HepG2 (cell line): ENCODE data around the gene BUD23. TPM values are rescaled to one million over a fixed set of nuclear protein-coding genes. Genes with fewer than 3 reads are reported as not detected.

Experiments
- ATAC-seq: fragments of 200-7000 bp; cut with Tn5 transposase; 3 replicates; pipeline ENCODE4 v1.9.1; 2020; ENCODE audit warnings: mild to moderate bottlenecking, moderate library complexity
- BruUV-seq: library from RNA; stranded (reverse); fragments of 400-500 nt; replicated peaks from 2 replicates; lab custom pipeline; 2021; lab: Mats Ljungman, UMichigan
- CTCF ChIA-PET: fragments of 300-600 bp; formaldehyde crosslinking; extraction: SDS; loops from one replicate; lab custom pipeline; 2021; ENCODE audit warnings: low total read pairs, inconsistent platforms, low intra/inter-chr PET ratio; lab: Yijun Ruan, JAX
- POLR2A ChIA-PET: fragments of 350-600 bp; sonication (Branson Sonifier 250); formaldehyde crosslinking; loops from one replicate; lab custom pipeline; 2020; ENCODE audit warnings: antibody characterized with exemption, inconsistent platforms; lab: Yijun Ruan, JAX
- DNase-seq: peaks from one replicate; pipeline ENCODE4 v3.0.0-alpha.2; 2015; ENCODE audit warnings: low spot score
- FAIRE-seq: peaks from 3 replicates; lab custom pipeline; 2011; peaks lifted over from hg19 to GRCh38; lab: Jason Lieb, UNC
- H2AFZ ChIP-seq: one replicate; pipeline ENCODE4 v1.6.1; 2011; ENCODE audit warnings: low read length, inconsistent platforms
- H3K27ac ChIP-seq: fragments of 300-600 bp; 3 replicates; pipeline ENCODE4 v1.8.0; 2011; ENCODE audit warnings: mixed run types, mild to moderate bottlenecking, mixed read lengths, low read length, inconsistent platforms; ENCODE audit not compliant: insufficient read depth; ENCODE audit errors: extremely low read length
- H3K27me3 ChIP-seq, 2 experiments: fragments of 200-600 bp in 1 of 2; 2 replicates in 1 of 2; 3 replicates in 1 of 2; pipeline versions ENCODE4 v1.6.0 to v1.8.0; 2011; ENCODE audit warnings: low read length in 2 of 2, mild to moderate bottlenecking in 2 of 2, moderate library complexity in 2 of 2, inconsistent platforms in 1 of 2; ENCODE audit not compliant: insufficient read depth in 2 of 2, control insufficient read depth in 1 of 2
- H3K36me3 ChIP-seq, 2 experiments: fragments of 200-600 bp in 1 of 2; replicated peaks in 1 of 2; 2 replicates in 1 of 2; 3 replicates in 1 of 2; pipeline versions ENCODE4 v1.5.1 to v1.8.0; 2011; ENCODE audit warnings: low read length in 2 of 2, inconsistent platforms in 1 of 2; ENCODE audit not compliant: insufficient read depth in 2 of 2, control insufficient read depth in 1 of 2
- H3K4me1 ChIP-seq: 2 replicates; pipeline ENCODE4 v1.5.1; 2012; ENCODE audit warnings: low read length, inconsistent platforms; ENCODE audit not compliant: insufficient read depth
- H3K4me2 ChIP-seq: 2 replicates; pipeline ENCODE4 v1.6.0; 2011; ENCODE audit warnings: low read depth, low read length, inconsistent platforms
- H3K4me3 ChIP-seq, 3 experiments: fragments of 200-600 bp in 1 of 3; sonication (generic), shearing (Covaris generic) in 1 of 3; replicated peaks in 1 of 3; 2 replicates each; pipeline ENCODE4 v1.5.1; 2011 to 2016; ENCODE audit warnings: low read length in 3 of 3, inconsistent platforms in 2 of 3, low read depth in 2 of 3, mild to moderate bottlenecking in 2 of 3, control low read depth in 1 of 3, mixed read lengths in 1 of 3; ENCODE audit not compliant: insufficient read depth in 1 of 3
- H3K79me2 ChIP-seq: one replicate; pipeline ENCODE4 v1.6.1; 2011; ENCODE audit warnings: low read length, inconsistent platforms; ENCODE audit not compliant: insufficient read depth
- H3K9ac ChIP-seq: 2 replicates; pipeline ENCODE4 v1.6.0; 2011; ENCODE audit warnings: mild to moderate bottlenecking, low read depth, low read length, inconsistent platforms; ENCODE audit not compliant: insufficient read depth
- H3K9me3 ChIP-seq: 2 replicates; pipeline ENCODE4 v1.5.1; 2012; ENCODE audit warnings: mild to moderate bottlenecking, low read length
- H4K20me1 ChIP-seq: 2 replicates; pipeline ENCODE4 v1.6.0; 2011; ENCODE audit warnings: inconsistent platforms, mild to moderate bottlenecking, low read length, moderate library complexity; ENCODE audit not compliant: insufficient read depth
- ATF7-NPFF ChIP-seq: sonication (generic); formaldehyde crosslinking; IDR thresholded peaks from 2 replicates; pipeline ENCODE4 v1.8.1; 2023; ENCODE audit warnings: mild to moderate bottlenecking, low read depth, missing genetic modification reagents, moderate library complexity
- BRCA1 ChIP-seq: sonication (generic); formaldehyde crosslinking; IDR thresholded peaks from 2 replicates; pipeline ENCODE4 v1.4.0; 2020; ENCODE audit warnings: missing genetic modification reagents
- KLF15 ChIP-seq: sonication (generic); formaldehyde crosslinking; IDR thresholded peaks from 2 replicates; pipeline ENCODE4 v1.8.1; 2023; ENCODE audit warnings: borderline replicate concordance, mild to moderate bottlenecking, inconsistent platforms, missing genetic modification reagents, mixed read lengths
- SAP130 ChIP-seq: IDR thresholded peaks from 2 replicates; pipeline ENCODE4 v1.6.1; 2016; ENCODE audit warnings: low read depth
- SETDB1 ChIP-seq: sonication (generic); formaldehyde crosslinking; IDR thresholded peaks from 2 replicates; pipeline ENCODE4 v1.5.1; 2020; ENCODE audit warnings: missing genetic modification reagents, mild to moderate bottlenecking, borderline replicate concordance
- SNAPC5 ChIP-seq: sonication (generic); formaldehyde crosslinking; IDR thresholded peaks from 2 replicates; pipeline ENCODE4 v1.8.1; 2023; ENCODE audit warnings: mild to moderate bottlenecking, missing genetic modification reagents, borderline replicate concordance
- TMF1 ChIP-seq: sonication (generic); formaldehyde crosslinking; IDR thresholded peaks from 2 replicates; pipeline ENCODE4 v1.8.1; 2022; ENCODE audit warnings: low read depth, missing genetic modification reagents
- TRIM22 ChIP-seq: fragments of 450-650 bp; IDR thresholded peaks from 2 replicates; pipeline ENCODE4 v1.6.1; 2017
- ZNF263 ChIP-seq: sonication (generic); formaldehyde crosslinking; IDR thresholded peaks from 2 replicates; pipeline ENCODE4 v1.4.0; 2020; ENCODE audit warnings: missing genetic modification reagents
- ZNF30 ChIP-seq: sonication (generic); formaldehyde crosslinking; IDR thresholded peaks from 2 replicates; pipeline ENCODE4 v1.5.0; 2020; ENCODE audit warnings: mild to moderate bottlenecking, missing genetic modification reagents
- ZNF414 ChIP-seq: sonication (generic); formaldehyde crosslinking; IDR thresholded peaks from 2 replicates; pipeline ENCODE4 v1.5.0; 2020; ENCODE audit warnings: missing genetic modification reagents
- ZNF484 ChIP-seq: sonication (generic); formaldehyde crosslinking; IDR thresholded peaks from 2 replicates; pipeline ENCODE4 v1.5.1; 2020; ENCODE audit warnings: mild to moderate bottlenecking, low read depth, missing genetic modification reagents, borderline replicate concordance
- WGBS: methylation state at CpG from one replicate; pipeline ENCODE4 v1.1.6; 2017; ENCODE audit warnings: low lambda C conversion rate; 5-methylcytosine and 5-hydroxymethylcytosine counted together
- in situ Hi-C: cut with HindIII; loops from 2 replicates; pipeline ENCODE4 v1.10.0; 2017; ENCODE audit warnings: low pct_unique_long_range_greater_than_20kb; ENCODE audit not compliant: extremely low pct_ligation_motif_present
- intact Hi-C: fragments of 100-400 bp; cut with micrococcal nuclease; formaldehyde crosslinking; loops from one replicate; pipeline ENCODE4 v1.10.0; 2022; ENCODE audit not compliant: unreplicated experiment
- polyA plus RNA-seq, 8 experiments: library from polyadenylated mRNA; depleted of rRNA in 3 of 8; stranded (reverse) in 7 of 8; unstranded in 1 of 8; fragments of >200 nt; fragmentation: Illumina TruSeq in 4 of 8; extraction: Trizol in 4 of 8; gene quantifications; 2 replicates each; pipeline versions ENCODE4 v1.2.1 to v1.2.3, GENCODE V29; 2011 to 2016; ENCODE audit warnings: low read depth in 4 of 8, missing spikeins in 1 of 8, mixed read lengths in 1 of 8; ENCODE audit not compliant: insufficient read depth in 1 of 8
- total RNA-seq, 5 experiments: library from RNA; depleted of rRNA; stranded (reverse); fragments of >200 nt; fragmentation: Illumina TruSeq; extraction: Trizol; gene quantifications; 2 replicates each; pipeline ENCODE4 v1.2.3, GENCODE V29; 2016; ENCODE audit warnings: low read depth in 1 of 5

BUD23 gene
- total and polyA plus RNA-seq, 2 of the 13 experiments (the other 11 are each of a cell fraction or from before 2014, with no cell fraction given) = 47.5 to 54.5 TPM

GRCh38 chr7:73722785-73723184 lies 39.4 kb downstream of the BUD23 start:
- no peaks in the 10 kb centered on the region for H3K79me2 ChIP-seq
- 0 out of 2 replicates have a peak, but pooled peaks have one; percentile 61 for TF ChIP-seq ZNF263 (CRISPR knock-in tag)
- no peak for TF ChIP-seq KLF15 (CRISPR knock-in tag)
- TF ChIP-seq, all 625 proteins: peak for 1
- no peak overlapping the region for H3K4me2 ChIP-seq
- 17% methylated on average over 6 of the region's 6 CpGs for WGBS
- intact Hi-C loops = no loop called here
- FAIRE-seq = no peak
- BruUV-seq = no TSS peak
- CTCF ChIA-PET = no interaction called here
- no peak overlapping the region for H3K9ac ChIP-seq
- H3K27ac ChIP-seq = no peak overlapping the region
- H3K4me3 ChIP-seq = no peak overlapping the region
- peaks cover 29% of the 10 kb centered on the region for H3K4me1 ChIP-seq
- peaks cover 0 to 1% of the 10 kb centered on the region in 2 experiments; a peak in 2 of 5 replicates for H3K27me3 ChIP-seq
- no peaks in the 10 kb centered on the region for H4K20me1 ChIP-seq
- DNase-seq = no peak
- POLR2A ChIA-PET = no interaction called here
- in situ Hi-C loops = no loop called here
- no peaks in the 10 kb centered on the region for H3K9me3 ChIP-seq
- no peaks in the 10 kb centered on the region for H3K36me3 ChIP-seq
- no peak for ATAC-seq
- no peak overlapping the region for H2AFZ ChIP-seq

- H3K9ac ChIP-seq = no peak overlapping the region
- ATAC-seq (no peak), DNase-seq (no peak), FAIRE-seq (no peak)
- ChIA-PET CTCF (no interaction called here), POLR2A (no interaction called here)
- H3K9me3 ChIP-seq = no peaks in the 10 kb centered on the region
- H3K27ac ChIP-seq = no peak overlapping the region
- no peaks in the 10 kb centered on the region for H4K20me1 ChIP-seq
- BruUV-seq = no TSS peak
- no peaks in the 10 kb centered on the region for H3K36me3 ChIP-seq
- no peaks in the 10 kb centered on the region for H3K79me2 ChIP-seq
- intact Hi-C loops (loop anchor here (2.0 kb wide), 1 partner anchor 95 kb away; no protein-coding TSS in a partner anchor), in situ Hi-C loops (no loop called here)
- 51% methylated on average over 3 of the region's 3 CpGs for WGBS
- H3K27me3 ChIP-seq = peaks cover 0 to 1% of the 10 kb centered on the region in 2 experiments; a peak in 2 of 5 replicates
- no peak overlapping the region for H2AFZ ChIP-seq
- no peak overlapping the region for H3K4me2 ChIP-seq
- H3K4me3 ChIP-seq = no peak overlapping the region
- TF ChIP-seq TMF1 (CRISPR knock-in tag) (no peak), SNAPC5 (CRISPR knock-in tag) (no peak), ATF7-NPFF (CRISPR knock-in tag) (no peak), ZNF414 (no peak), ZNF30 (no peak), BRCA1 (CRISPR knock-in tag) (no peak), ZNF484 (no peak), TRIM22 (no peak), SAP130 (no peak), SETDB1 (CRISPR knock-in tag) (no peak)
- peaks cover 19% of the 10 kb centered on the region for H3K4me1 ChIP-seq
Measured at GRCh38 chr7:73723813-73724212, 40.4 kb downstream of the BUD23 start.
